Fibroblast of the aortic adventitia (primary cell): Measurements from ENCODE around the gene CPVL. TPM values are rescaled to one million over a fixed set of nuclear protein-coding genes. Genes with fewer than 3 reads are reported as not detected.

ENCODE experiments used
- DNase-seq: peaks from one replicate; pipeline ENCODE4 v3.0.0-alpha.2; 2010; ENCODE audit warnings: low read depth
- H3K4me3 ChIP-seq: 2 replicates; pipeline ENCODE4 v1.5.1; 2011; ENCODE audit warnings: low read depth, mild to moderate bottlenecking, control low read depth, low read length, moderate library complexity
- CTCF ChIP-seq: IDR thresholded peaks from 2 replicates; pipeline ENCODE4 v1.5.1; 2011; ENCODE audit warnings: mild to moderate bottlenecking, low read length, control low read depth, inconsistent platforms; ENCODE audit not compliant: insufficient read depth
- total RNA-seq: library from RNA; depleted of rRNA; stranded (reverse); fragments of >200 nt; gene quantifications from 2 replicates; pipeline ENCODE4 v1.2.3, GENCODE V29; 2012; ENCODE audit warnings: low replicate concordance

The CPVL gene
- total RNA-seq, 1 donor, result 0.54 TPM

- TF ChIP-seq CTCF, result no peak
- DNase-seq, result no peak
- H3K4me3 ChIP-seq, result no peak overlapping the region
Observed at GRCh38 chr7:29078311-29079260, 67.8 kb downstream of the CPVL start.

GRCh38 chr7:29077854-29078253 lies 68.5 kb downstream of the CPVL start:
- DNase-seq, result no peak
- TF ChIP-seq CTCF, result no peak

DNA sequence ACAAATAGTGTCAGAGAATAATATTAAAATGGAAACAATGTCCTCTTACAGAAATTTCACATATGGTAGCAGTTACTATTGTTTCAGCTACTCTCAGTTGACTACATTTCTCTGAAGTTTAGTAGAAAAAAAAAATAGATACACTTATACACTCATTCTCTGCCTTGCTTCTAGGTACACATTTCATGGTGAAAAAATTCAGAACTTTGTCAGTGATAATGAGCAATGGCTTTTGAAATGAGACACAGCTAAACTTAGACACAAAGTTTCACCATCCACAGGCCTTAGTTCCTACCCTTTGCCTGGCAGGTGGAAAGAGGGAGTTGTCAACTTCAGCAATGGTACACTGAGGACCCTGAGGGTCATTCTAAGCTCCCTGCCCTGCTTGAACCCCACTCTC lies 69.2 kb downstream of the CPVL start:
- no peak for TF ChIP-seq CTCF
- no peak overlapping the region for H3K4me3 ChIP-seq
- no peak for DNase-seq

More at GRCh38 chr7:29077854-29078253, 68.5 kb downstream of the CPVL start:
- no peak overlapping the region for H3K4me3 ChIP-seq

GRCh38 chr7:29076631-29077030 lies 69.7 kb downstream of the CPVL start:
- no peak for TF ChIP-seq CTCF

GRCh38 chr7:29075606-29076005 lies 70.7 kb downstream of the CPVL start:
- TF ChIP-seq CTCF, result no peak
- no peak for DNase-seq
- no peak overlapping the region for H3K4me3 ChIP-seq

More at GRCh38 chr7:29076631-29077030, 69.7 kb downstream of the CPVL start:
- no peak overlapping the region for H3K4me3 ChIP-seq
- DNase-seq, result no peak

GRCh38 chr7:29071203-29071874 lies 75.0 kb downstream of the CPVL start:
- H3K4me3 ChIP-seq, result no peak overlapping the region

More at GRCh38 chr7:29071203-29071874, 75.0 kb downstream of the CPVL start:
- no peak for DNase-seq
- no peak for TF ChIP-seq CTCF
